Colonic mucosa (tissue), 4 donors: ENCODE data around the gene PDSS2. TPM values are rescaled to one million over a fixed set of nuclear protein-coding genes. Genes with fewer than 3 reads are reported as not detected.

Experiments used
- DNase-seq: peaks from one replicate; pipeline ENCODE4 v3.0.0-alpha.2; 2020
- H3K27ac ChIP-seq: fragments of 200-600 bp; one replicate; pipeline ENCODE4 v1.8.0; 2021
- H3K27me3 ChIP-seq: fragments of 200-600 bp; one replicate; pipeline ENCODE4 v1.8.0; 2021
- H3K36me3 ChIP-seq: fragments of 200-600 bp; one replicate; pipeline ENCODE4 v1.8.0; 2021
- H3K4me1 ChIP-seq: fragments of 200-600 bp; one replicate; pipeline ENCODE4 v1.8.0; 2021; ENCODE audit warnings: mild to moderate bottlenecking
- H3K4me3 ChIP-seq: fragments of 200-600 bp; one replicate; pipeline ENCODE4 v1.8.0; 2021
- H3K9ac ChIP-seq, 2 donors: one replicate each; pipeline ENCODE4 v1.7.0; 2013; ENCODE audit warnings: control low read depth in 2 of 2, low read depth in 2 of 2, low read length in 2 of 2
- H3K9me3 ChIP-seq: fragments of 200-600 bp; one replicate; pipeline ENCODE4 v1.8.0; 2021
- CTCF ChIP-seq: fragments of 200-600 bp; IDR thresholded peaks from one replicate; pipeline ENCODE4 v1.8.0; 2022; ENCODE audit warnings: antibody characterized with exemption, mild to moderate bottlenecking
- intact Hi-C: fragments of 100-400 bp; cut with DNase I; formaldehyde crosslinking; loops from one replicate; pipeline ENCODE4 v1.14.1; 2022
- total RNA-seq, 2 donors: library from RNA; stranded (reverse); fragmentation: NEBNext Ultra II Directional in 1 of 2; extraction: Animal tissue kit (Norgen Biotek cat#: 25700) in 1 of 2; gene quantifications; one replicate each; pipeline ENCODE4 v1.2.1, GENCODE V29; 2021
- donor health status: healthy.
- donor health status: DM: no; HTN: no; CAD: no.
- donor health status: DM: no; HTN: no; CAD: no.

Gene PDSS2
- total RNA-seq, 2 donors from 2014 or later, result 26.3 to 35.7 TPM

- DNase-seq, result no peak
- intact Hi-C loops, result no loop called here
- no peaks in the 10 kb centered on the region for H3K4me1 ChIP-seq
- H3K36me3 ChIP-seq, result no peaks in the 10 kb centered on the region
- H3K9ac ChIP-seq, result no peak overlapping the region
- H3K4me3 ChIP-seq, result no peak overlapping the region
- H3K9me3 ChIP-seq, result peaks cover 6% of the 10 kb centered on the region
- H3K27me3 ChIP-seq, result no peaks in the 10 kb centered on the region
- no peak overlapping the region for H3K27ac ChIP-seq
- TF ChIP-seq CTCF, result no peak
Observed at GRCh38 chr6:107448776-107449175, 10.6 kb downstream of the PDSS2 start.

GRCh38 chr6:107447663-107448216, 11.6 kb downstream of the PDSS2 start:
- Histone ChIP-seq H3K4me1 (no peaks in the 10 kb centered on the region), H3K27ac (no peak overlapping the region), H3K9ac (no peak overlapping the region), H3K4me3 (no peak overlapping the region), H3K36me3 (no peaks in the 10 kb centered on the region), H3K27me3 (no peaks in the 10 kb centered on the region), H3K9me3 (peaks cover 6% of the 10 kb centered on the region)
- intact Hi-C loops, result no loop called here
- no peak for DNase-seq
- TF ChIP-seq CTCF, result no peak

DNA sequence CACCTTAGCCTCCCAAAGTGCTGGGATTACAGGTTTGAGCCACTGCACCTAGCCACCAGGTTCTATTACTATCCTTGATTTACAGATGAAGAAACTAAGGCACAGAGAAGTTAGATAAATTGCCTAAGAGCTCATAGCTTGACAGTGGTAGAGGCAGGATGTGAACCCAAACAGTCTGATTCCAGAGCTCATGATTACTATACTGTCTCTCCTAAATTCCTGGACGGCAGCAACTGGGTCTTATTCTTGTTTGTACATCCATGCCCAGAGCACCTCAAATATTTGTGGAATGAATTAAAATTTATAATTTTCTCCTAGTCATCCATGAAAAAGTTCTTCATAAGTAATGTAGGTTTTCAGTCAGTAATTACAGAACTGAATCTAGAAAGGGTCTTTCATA, 15.1 kb downstream of the PDSS2 start:
- H3K27me3 ChIP-seq, result no peaks in the 10 kb centered on the region
- intact Hi-C loops, result no loop called here
- H3K4me3 ChIP-seq, result no peak overlapping the region
- H3K9me3 ChIP-seq, result peaks cover 6% of the 10 kb centered on the region
- no peak for TF ChIP-seq CTCF
- H3K27ac ChIP-seq, result no peak overlapping the region
- H3K4me1 ChIP-seq, result no peaks in the 10 kb centered on the region
- no peaks in the 10 kb centered on the region for H3K36me3 ChIP-seq
- H3K9ac ChIP-seq, result no peak overlapping the region
- no peak for DNase-seq

- TF ChIP-seq CTCF, result no peak
- H3K9me3 ChIP-seq, result peaks cover 6% of the 10 kb centered on the region
- H3K4me3 ChIP-seq, result no peak overlapping the region
- DNase-seq, result no peak
- H3K4me1 ChIP-seq, result no peaks in the 10 kb centered on the region
- H3K36me3 ChIP-seq, result no peaks in the 10 kb centered on the region
- no peak overlapping the region for H3K9ac ChIP-seq
- H3K27ac ChIP-seq, result no peak overlapping the region
- intact Hi-C loops, result no loop called here
- no peaks in the 10 kb centered on the region for H3K27me3 ChIP-seq
Observed at GRCh38 chr6:107443608-107444267, 15.6 kb downstream of the PDSS2 start.

DNA sequence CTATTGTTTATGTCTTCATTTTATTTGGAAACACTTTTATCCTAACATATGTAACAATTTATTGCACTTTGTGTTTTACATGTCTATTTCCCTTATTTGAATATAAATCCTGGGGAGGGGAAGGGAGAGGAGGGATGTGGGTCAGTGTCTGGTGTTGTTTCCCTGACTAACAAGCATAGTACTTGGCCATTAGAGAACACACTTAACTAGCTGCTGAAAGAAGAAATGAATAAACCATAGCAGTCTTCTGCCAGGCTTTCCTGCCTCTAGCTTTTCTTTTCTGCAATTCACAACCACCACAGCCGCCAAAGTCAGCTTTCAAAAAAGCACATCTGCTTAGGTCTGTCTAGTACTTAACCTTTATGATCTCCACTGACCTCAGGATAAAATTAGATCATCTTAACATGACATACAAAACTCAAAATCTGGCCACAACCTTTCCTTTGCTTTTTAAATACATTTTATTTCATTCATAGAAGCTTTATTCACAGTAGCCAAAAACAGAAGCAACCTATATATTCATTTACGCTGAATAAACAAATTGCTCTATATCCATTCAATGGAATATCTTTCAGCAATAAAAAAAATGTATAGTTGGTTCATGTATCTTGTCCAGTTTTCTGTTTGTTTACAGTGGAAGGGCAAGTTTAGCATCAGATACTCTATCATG, 16.3 kb downstream of the PDSS2 start:
- Histone ChIP-seq H3K27me3 (no peaks in the 10 kb centered on the region), H3K9ac (no peak overlapping the region), H3K36me3 (no peaks in the 10 kb centered on the region), H3K4me3 (no peak overlapping the region), H3K4me1 (no peaks in the 10 kb centered on the region), H3K9me3 (peaks cover 6% of the 10 kb centered on the region), H3K27ac (no peak overlapping the region)
- no peak for DNase-seq
- TF ChIP-seq CTCF, result no peak
- intact Hi-C loops, result no loop called here
